H9 (cell line): ENCODE data around the gene SELENOW. TPM values are rescaled to one million over a fixed set of nuclear protein-coding genes. Genes with fewer than 3 reads are reported as not detected.

Experiments
- DNase-seq: peaks from one replicate; pipeline ENCODE4 v3.0.0-alpha.2; 2017
- H2AFZ ChIP-seq: one replicate; pipeline ENCODE4 v1.6.1; 2013; ENCODE audit warnings: mild to moderate bottlenecking, low read length, control low read depth, moderate library complexity
- H2AK5ac ChIP-seq: 2 replicates; pipeline ENCODE4 v1.6.1; 2013; ENCODE audit warnings: low read length, control low read depth, mixed read lengths; ENCODE audit not compliant: insufficient read length
- H2BK120ac ChIP-seq: one replicate; pipeline ENCODE4 v1.6.1; 2013; ENCODE audit warnings: low read depth, mild to moderate bottlenecking, low read length, control low read depth, inconsistent platforms; ENCODE audit not compliant: poor library complexity, severe bottlenecking
- H2BK12ac ChIP-seq: 2 replicates; pipeline ENCODE4 v1.6.1; 2013; ENCODE audit warnings: low read length, control low read depth, mixed read lengths, low read depth; ENCODE audit not compliant: insufficient read length
- H2BK15ac ChIP-seq: 2 replicates; pipeline ENCODE4 v1.6.1; 2013; ENCODE audit warnings: low read depth, low read length, control low read depth
- H2BK20ac ChIP-seq: one replicate; pipeline ENCODE4 v1.6.1; 2013; ENCODE audit warnings: low read depth, mild to moderate bottlenecking, low read length, control low read depth, inconsistent platforms; ENCODE audit not compliant: poor library complexity, severe bottlenecking
- H2BK5ac ChIP-seq: 2 replicates; pipeline ENCODE4 v1.6.1; 2013; ENCODE audit warnings: low read length, control low read depth, mixed read lengths; ENCODE audit not compliant: insufficient read length
- H3K14ac ChIP-seq: 2 replicates; pipeline ENCODE4 v1.6.1; 2013; ENCODE audit warnings: low read length, control low read depth; ENCODE audit not compliant: insufficient read depth
- H3K18ac ChIP-seq: 2 replicates; pipeline ENCODE4 v1.6.1; 2013; ENCODE audit warnings: low read depth, mild to moderate bottlenecking, mixed read lengths, low read length, control low read depth; ENCODE audit not compliant: insufficient read length
- H3K23ac ChIP-seq: 2 replicates; pipeline ENCODE4 v1.6.1; 2013; ENCODE audit warnings: low read length, control low read depth, mixed read lengths, low read depth; ENCODE audit not compliant: insufficient read length
- H3K23me2 ChIP-seq: 2 replicates; pipeline ENCODE4 v1.6.1; 2013; ENCODE audit warnings: low read depth, mild to moderate bottlenecking, mixed read lengths, low read length, control low read depth; ENCODE audit not compliant: insufficient read length, poor library complexity, severe bottlenecking
- H3K27ac ChIP-seq: 2 replicates; pipeline ENCODE4 v1.5.1; 2013; ENCODE audit warnings: low read length, control low read depth, mixed read lengths, low read depth; ENCODE audit not compliant: insufficient read length
- H3K27me3 ChIP-seq: 2 replicates; pipeline ENCODE4 v1.6.1; 2013; ENCODE audit warnings: low read length, control low read depth, inconsistent platforms; ENCODE audit not compliant: insufficient read depth
- H3K4ac ChIP-seq: 2 replicates; pipeline ENCODE4 v1.6.1; 2013; ENCODE audit warnings: low read depth, mild to moderate bottlenecking, control low read depth, inconsistent platforms, low read length, moderate library complexity
- H3K4me1 ChIP-seq: 2 replicates; pipeline ENCODE4 v1.6.1; 2013; ENCODE audit warnings: low read length, control low read depth, inconsistent platforms; ENCODE audit not compliant: insufficient read depth
- H3K4me2 ChIP-seq: 2 replicates; pipeline ENCODE4 v1.6.1; 2013; ENCODE audit warnings: low read length, control low read depth, mixed read lengths; ENCODE audit not compliant: insufficient read length, insufficient read depth
- H3K56ac ChIP-seq: 2 replicates; pipeline ENCODE4 v1.6.1; 2013; ENCODE audit warnings: low read depth, mild to moderate bottlenecking, mixed read lengths, low read length, control low read depth; ENCODE audit not compliant: insufficient read length
- H3K79me1 ChIP-seq: 2 replicates; pipeline ENCODE4 v1.6.1; 2013; ENCODE audit warnings: low read depth, mild to moderate bottlenecking, moderate library complexity, low read length, control low read depth, inconsistent platforms; ENCODE audit not compliant: insufficient read depth, poor library complexity, severe bottlenecking
- H3K79me2 ChIP-seq: 2 replicates; pipeline ENCODE4 v1.6.1; 2013; ENCODE audit warnings: low read length, control low read depth, inconsistent platforms; ENCODE audit not compliant: insufficient read depth
- H3K9ac ChIP-seq: 2 replicates; pipeline ENCODE4 v1.6.1; 2013; ENCODE audit warnings: low read length, control low read depth, mixed read lengths; ENCODE audit not compliant: insufficient read length; ENCODE audit errors: extremely low read depth
- H3K9me3 ChIP-seq: one replicate; pipeline ENCODE4 v1.6.1; 2013; ENCODE audit warnings: low read depth, low read length, inconsistent platforms; ENCODE audit not compliant: control insufficient read depth
- H3T11ph ChIP-seq: one replicate; pipeline ENCODE4 v1.6.1; 2013; ENCODE audit warnings: mild to moderate bottlenecking, low read length, control low read depth, inconsistent platforms
- H4K20me1 ChIP-seq: one replicate; pipeline ENCODE4 v1.6.1; 2013; ENCODE audit not compliant: control insufficient read depth, insufficient read length, insufficient read depth
- H4K5ac ChIP-seq: 2 replicates; pipeline ENCODE4 v1.6.1; 2013; ENCODE audit warnings: low read depth, mild to moderate bottlenecking, mixed read lengths, low read length, control low read depth; ENCODE audit not compliant: insufficient read length
- H4K8ac ChIP-seq: replicated peaks from 2 replicates; pipeline ENCODE4 v1.6.1; 2013; ENCODE audit warnings: low read length, control low read depth, mixed read lengths, low read depth; ENCODE audit not compliant: insufficient read length
- H4K91ac ChIP-seq: 2 replicates; pipeline ENCODE4 v1.6.1; 2013; ENCODE audit warnings: low read depth, mild to moderate bottlenecking, moderate library complexity, mixed read lengths, low read length, control low read depth; ENCODE audit not compliant: insufficient read length
- H3K27ac Mint-ChIP-seq, 3 experiments: 2 replicates in 2 of 3; 3 replicates in 1 of 3; pipeline ENCODE4 v1.8.0; 2020 to 2021; ENCODE audit warnings: mixed read lengths in 3 of 3, mild to moderate bottlenecking in 1 of 3, moderate library complexity in 1 of 3
- H3K27me3 Mint-ChIP-seq: 2 replicates; pipeline ENCODE4 v1.8.0; 2021; ENCODE audit warnings: low read depth, mild to moderate bottlenecking, moderate library complexity, mixed read lengths
- H3K36me3 Mint-ChIP-seq, 3 experiments: 2 replicates in 2 of 3; 3 replicates in 1 of 3; pipeline ENCODE4 v1.8.0; 2020 to 2021; ENCODE audit warnings: low read depth in 3 of 3, mixed read lengths in 3 of 3; ENCODE audit not compliant: insufficient read depth in 1 of 3
- H3K4me1 Mint-ChIP-seq, 2 experiments: 2 replicates each; pipeline ENCODE4 v1.8.0; 2020; ENCODE audit warnings: mixed read lengths in 2 of 2
- H3K4me3 Mint-ChIP-seq, 2 experiments: 2 replicates in 1 of 2; 3 replicates in 1 of 2; pipeline ENCODE4 v1.8.0; 2020 to 2021; ENCODE audit warnings: mild to moderate bottlenecking in 2 of 2, mixed read lengths in 2 of 2, moderate library complexity in 1 of 2
- H3K9me3 Mint-ChIP-seq, 2 experiments: 2 replicates in 1 of 2; 3 replicates in 1 of 2; pipeline ENCODE4 v1.8.0; 2020; ENCODE audit warnings: mild to moderate bottlenecking in 2 of 2, mixed read lengths in 2 of 2, moderate library complexity in 1 of 2
- CTCF ChIP-seq: fragments of 200-600 bp; sonication (generic); conservative IDR thresholded peaks from 3 replicates; pipeline ENCODE4 v1.8.0; 2021; ENCODE audit warnings: antibody characterized with exemption, mild to moderate bottlenecking
- WGBS: extraction: QIAGEN DNeasy Blood & Tissue Kit; methylation state at CpG from one replicate; pipeline ENCODE4 v1.1.7; 2013; ENCODE audit warnings: missing lambda C conversion rate, low lambda C conversion rate, mixed read lengths; ENCODE audit not compliant: insufficient read length; ENCODE audit errors: extremely low coverage; 5-methylcytosine and 5-hydroxymethylcytosine counted together
- total RNA-seq: library from RNA; stranded (reverse); gene quantifications from 2 replicates; pipeline ENCODE4 v1.2.1, GENCODE V29; 2021

Gene SELENOW
- total RNA-seq, 1 experiment from 2014 or later: 388 TPM

- Histone ChIP-seq H4K5ac (no peak overlapping the region), H2BK120ac (no peak overlapping the region), H3K27me3 (no peaks in the 10 kb centered on the region), H2BK5ac (no peak overlapping the region), H2BK20ac (no peak overlapping the region), H3K14ac (no peak overlapping the region), H2AFZ (no peak overlapping the region), H3K79me2 (no peaks in the 10 kb centered on the region), H2BK15ac (no peak overlapping the region), H3T11ph (no peak overlapping the region), H4K91ac (no peak overlapping the region), H3K4ac (no peak overlapping the region), H3K56ac (no peak overlapping the region), H3K4me1 (no peaks in the 10 kb centered on the region), H3K79me1 (no peaks in the 10 kb centered on the region), H3K23ac (no peak overlapping the region), H3K23me2 (no peaks in the 10 kb centered on the region), H2AK5ac (no peak overlapping the region), H3K9me3 (no peaks in the 10 kb centered on the region), H3K27ac (no peak overlapping the region), H4K20me1 (no peaks in the 10 kb centered on the region), H4K8ac (no peak overlapping the region), H3K18ac (no peak overlapping the region), H3K4me2 (no peak overlapping the region), H2BK12ac (no peak overlapping the region), H3K9ac (no peak overlapping the region)
- Mint-ChIP-seq H3K4me3 (no peak overlapping the region), H3K4me1 (no peaks in the 10 kb centered on the region), H3K9me3 (0 out of 5 replicates have a peak, but pooled peaks cover 0 to 3% of the 10 kb centered on the region in 2 experiments), H3K27me3 (no peaks in the 10 kb centered on the region), H3K36me3 (peaks cover 59 to 83% (median 78%) of the 10 kb centered on the region in 3 experiments), H3K27ac (no peak overlapping the region)
- whole genome bisulfite sequencing: no CpG with 5 or more reads among the region's 36 CpGs
- no peak for TF ChIP-seq CTCF
- DNase-seq: no peak
Measured at GRCh38 chr19:47755065-47755761, 23.3 kb upstream of the SELENOW start.
